GM21786 (cell line): ENCODE results near the gene CRYBG2.

Experiments
- ATAC-seq: cut with Tn5 transposase; IDR thresholded peaks from one replicate; pipeline ENCODE4 v1.9.1; 2021; ENCODE audit not compliant: unreplicated experiment

The CRYBG2 gene

GRCh38 chr1:26282401-26282918 lies 71.5 kb downstream of the CRYBG2 start:
- no peak for ATAC-seq

GRCh38 chr1:26281971-26282370 lies 72.0 kb downstream of the CRYBG2 start:
- no peak for ATAC-seq

- no peak for ATAC-seq
These were observed 72.6 kb downstream of the CRYBG2 start for GRCh38 chr1:26281091-26281958.

GRCh38 chr1:26280333-26281042 lies 73.4 kb downstream of the CRYBG2 start:
- ATAC-seq = no peak

GRCh38 chr1:26279456-26280332 lies 74.2 kb downstream of the CRYBG2 start, which contains the start of gene SH3BGRL3:
TSS of gene SH3BGRL3 (plus strand) at chr1:26280086. CDS start at chr1:26280156, 70 bp downstream.
- ATAC-seq = peak; percentile 66

GRCh38 chr1:26278724-26279455 lies 75.0 kb downstream of the CRYBG2 start:
- ATAC-seq = no peak

GRCh38 chr1:26278303-26278702 lies 75.6 kb downstream of the CRYBG2 start:
- ATAC-seq = no peak

- no peak for ATAC-seq
These were observed 76.2 kb downstream of the CRYBG2 start for GRCh38 chr1:26277719-26278118.

GRCh38 chr1:26277261-26277661 lies 76.7 kb downstream of the CRYBG2 start:
- no peak for ATAC-seq

GRCh38 chr1:26276432-26276838 lies 77.5 kb downstream of the CRYBG2 start:
- ATAC-seq = no peak

- no peak for ATAC-seq
These were observed 78.1 kb downstream of the CRYBG2 start for GRCh38 chr1:26275580-26276431.

GRCh38 chr1:26274801-26275425 lies 79.0 kb downstream of the CRYBG2 start:
- ATAC-seq = no peak
